ENCODE data around the gene TTC29. TPM values are rescaled to one million over a fixed set of nuclear protein-coding genes. Genes with fewer than 3 reads are reported as not detected.

TTC29 gene
- total RNA-seq, 2 experiments from 2014 or later, result not detected

DNA sequence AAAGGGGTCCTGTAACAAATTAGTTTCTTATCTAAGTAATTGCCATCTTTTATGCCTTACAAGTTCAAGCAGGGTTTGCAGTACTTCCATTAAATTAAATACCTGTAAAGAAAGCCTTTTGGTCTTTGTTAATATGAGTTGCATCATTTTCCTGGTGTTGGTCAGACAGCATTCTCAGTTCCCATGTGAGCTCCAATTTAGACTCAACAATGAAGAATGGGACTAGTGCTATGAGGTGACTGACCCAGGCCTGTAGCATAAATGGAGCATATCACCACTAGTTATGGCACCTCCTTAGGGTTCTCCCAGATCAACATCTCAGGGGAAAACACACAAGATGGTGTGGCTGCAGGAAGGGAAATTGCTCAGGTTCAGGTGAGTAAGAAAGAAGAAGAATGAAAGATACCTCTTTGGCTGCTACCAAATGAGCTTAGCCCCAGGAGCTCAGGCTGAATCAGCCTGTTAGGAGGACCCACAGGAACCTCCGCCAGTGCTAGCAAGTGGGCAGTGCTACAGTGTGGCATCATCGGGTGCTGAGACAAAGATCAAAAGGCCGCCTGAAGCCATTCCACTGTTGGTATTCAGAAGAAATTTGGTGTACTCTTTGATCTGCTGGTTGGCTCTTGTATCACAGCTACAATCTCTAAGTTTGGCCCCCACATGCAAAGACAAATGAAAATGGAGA is 1.8 kb downstream of the TTC29 start:
- H3K27ac Mint-ChIP-seq, result no peak overlapping the region

DNA sequence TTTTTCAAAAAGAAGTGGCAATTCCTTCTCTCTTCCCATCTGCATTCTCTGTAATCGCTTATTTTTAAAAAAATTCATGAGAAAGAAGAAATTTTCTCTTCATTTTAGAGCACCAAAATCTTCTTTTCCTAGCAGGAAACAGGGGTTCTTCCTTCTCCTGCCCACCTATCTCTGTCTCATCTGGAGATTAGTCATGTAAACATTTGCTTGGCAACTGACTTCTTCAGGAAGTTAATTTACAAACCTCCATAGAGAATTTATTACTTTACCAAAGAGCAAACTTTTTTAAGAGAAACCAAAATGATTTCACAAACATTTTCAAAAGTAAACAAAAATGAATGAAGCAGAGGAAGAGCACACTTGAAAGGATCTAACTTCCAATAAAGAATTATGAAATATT is 13.5 kb downstream of the TTC29 start:
- DNase-seq, result no peak
- no peak overlapping the region for H3K27ac Mint-ChIP-seq
- POLR2A ChIA-PET, result no interaction called here
- peaks cover 12% of the 10 kb centered on the region for H3K27me3 Mint-ChIP-seq
- CTCF ChIA-PET, result no interaction called here
- H3K36me3 Mint-ChIP-seq (ENCODE audit: low read depth), result no peaks in the 10 kb centered on the region
- no peaks in the 10 kb centered on the region for H3K4me1 Mint-ChIP-seq
- H3K9me3 Mint-ChIP-seq, result no peaks in the 10 kb centered on the region
- H3K4me3 Mint-ChIP-seq, result no peak overlapping the region

More for the DNA sequence above, 1.8 kb downstream of the TTC29 start:
- POLR2A ChIA-PET, result no interaction called here
- DNase-seq, result no peak
- H3K4me3 Mint-ChIP-seq, result no peak overlapping the region
- no peaks in the 10 kb centered on the region for H3K9me3 Mint-ChIP-seq
- CTCF ChIA-PET, result no interaction called here
- no peaks in the 10 kb centered on the region for H3K36me3 Mint-ChIP-seq (ENCODE audit: low read depth)
- H3K27me3 Mint-ChIP-seq, result peaks cover 34% of the 10 kb centered on the region
- peaks cover 16% of the 10 kb centered on the region for H3K4me1 Mint-ChIP-seq

DNA sequence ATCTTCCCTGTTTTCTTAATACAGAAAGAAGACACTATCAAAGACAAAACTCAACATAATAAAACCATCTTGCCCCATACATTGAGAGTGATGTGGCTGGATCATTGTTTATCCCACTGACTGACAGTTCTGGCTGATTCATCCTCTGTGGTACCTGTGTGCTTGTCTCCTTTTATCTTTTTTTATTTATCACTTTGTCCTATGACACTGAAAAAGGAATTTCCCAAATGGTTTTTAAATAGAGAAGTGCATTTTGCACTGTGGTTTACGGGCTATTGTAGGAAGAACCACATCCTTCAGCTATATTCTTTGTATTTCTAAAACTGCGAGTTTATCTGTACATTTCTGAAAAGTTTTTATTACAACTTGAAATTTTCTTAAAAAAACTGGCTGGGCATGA is 15.0 kb downstream of the TTC29 start:
- Mint-ChIP-seq H3K4me3 (no peak overlapping the region), H3K36me3 (ENCODE audit: low read depth) (no peaks in the 10 kb centered on the region), H3K9me3 (no peaks in the 10 kb centered on the region), H3K27ac (no peak overlapping the region), H3K4me1 (no peaks in the 10 kb centered on the region), H3K27me3 (peaks cover 12% of the 10 kb centered on the region)
- no peak for DNase-seq
- ChIA-PET CTCF (no interaction called here), POLR2A (no interaction called here)

DNA sequence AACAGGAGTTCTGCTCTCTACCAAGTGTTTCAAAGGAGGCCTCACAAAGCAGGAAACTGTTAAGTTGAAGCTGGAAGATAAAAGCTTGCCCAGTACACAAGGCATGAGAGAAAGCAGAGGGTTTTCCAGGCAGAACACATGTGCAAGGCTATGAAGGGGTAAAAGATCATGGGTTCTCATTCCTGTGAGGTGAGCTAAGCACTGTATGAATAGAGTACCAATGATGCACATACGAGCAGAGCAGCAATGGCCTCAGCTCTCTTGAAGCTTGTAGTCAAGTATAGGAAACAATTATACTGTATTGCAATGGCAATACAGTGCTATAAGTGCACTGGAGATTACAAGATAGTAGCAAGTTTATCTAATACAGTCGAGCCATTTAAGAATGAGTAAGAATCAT is 18.0 kb downstream of the TTC29 start:
- POLR2A ChIA-PET, result no interaction called here
- DNase-seq, result no peak
- CTCF ChIA-PET, result no interaction called here
- H3K27me3 Mint-ChIP-seq, result peaks cover 13% of the 10 kb centered on the region
- H3K9me3 Mint-ChIP-seq, result no peaks in the 10 kb centered on the region
- no peaks in the 10 kb centered on the region for H3K4me1 Mint-ChIP-seq
- no peaks in the 10 kb centered on the region for H3K36me3 Mint-ChIP-seq (ENCODE audit: low read depth)
- H3K4me3 Mint-ChIP-seq, result no peak overlapping the region
- no peak overlapping the region for H3K27ac Mint-ChIP-seq

DNA sequence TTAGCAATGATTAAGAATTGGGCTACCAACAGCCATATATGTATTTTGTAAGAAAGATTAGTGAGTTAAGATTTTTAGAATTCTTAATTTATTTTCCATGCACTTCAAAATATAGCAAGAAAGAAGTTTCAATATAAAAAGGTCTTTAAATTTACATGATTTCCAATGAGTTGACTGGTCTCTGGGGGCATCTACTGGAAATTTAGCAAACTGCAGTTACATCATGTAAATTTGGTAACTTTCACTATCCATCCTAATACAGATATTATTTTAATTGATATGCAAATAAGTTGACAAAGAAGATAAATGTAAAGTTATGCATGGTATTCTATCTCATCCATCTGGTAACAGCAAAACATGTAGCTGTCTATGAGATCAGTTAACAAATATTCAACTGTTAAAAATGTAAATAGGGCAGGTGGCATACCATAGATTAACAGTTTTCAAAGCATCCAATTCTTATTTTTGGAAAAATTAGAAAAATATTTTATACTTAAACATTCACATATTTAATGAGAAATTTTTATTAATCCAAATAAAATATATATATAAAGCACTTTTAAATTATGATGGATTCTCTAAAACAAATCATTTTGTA is 29.1 kb downstream of the TTC29 start:
- DNase-seq, result no peak
- CTCF ChIA-PET, result no interaction called here
- H3K27me3 Mint-ChIP-seq, result peaks cover 6% of the 10 kb centered on the region
- POLR2A ChIA-PET, result no interaction called here
- no peak overlapping the region for H3K27ac Mint-ChIP-seq
- no peak overlapping the region for H3K4me3 Mint-ChIP-seq
- H3K4me1 Mint-ChIP-seq, result no peaks in the 10 kb centered on the region
- no peaks in the 10 kb centered on the region for H3K36me3 Mint-ChIP-seq (ENCODE audit: low read depth)
- no peaks in the 10 kb centered on the region for H3K9me3 Mint-ChIP-seq

DNA sequence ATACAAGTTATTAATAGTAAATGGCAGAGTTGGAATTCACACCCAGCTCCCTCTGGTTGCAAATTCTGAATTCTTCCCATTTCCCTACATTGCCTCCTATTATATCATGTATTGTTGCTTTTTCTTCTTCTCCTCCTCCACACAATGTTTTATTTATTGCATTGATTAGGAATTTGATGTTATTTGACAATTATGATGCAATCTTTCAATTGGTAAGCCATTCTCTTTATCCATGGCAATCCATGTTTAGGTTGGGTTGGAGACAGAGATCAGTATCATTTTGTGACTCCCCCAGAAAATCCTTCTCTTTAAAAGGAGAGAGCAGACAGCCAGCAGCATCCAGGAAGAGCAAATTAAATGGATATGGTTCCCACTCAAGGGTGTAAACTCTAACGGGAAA is 30.5 kb downstream of the TTC29 start:
- POLR2A ChIA-PET, result no interaction called here
- Mint-ChIP-seq H3K27ac (no peak overlapping the region), H3K27me3 (peaks cover 9% of the 10 kb centered on the region), H3K4me1 (no peaks in the 10 kb centered on the region), H3K4me3 (no peak overlapping the region), H3K9me3 (no peaks in the 10 kb centered on the region), H3K36me3 (ENCODE audit: low read depth) (no peaks in the 10 kb centered on the region)
- CTCF ChIA-PET, result interaction anchor here (1.5 kb wide), 1 partner anchor 572 kb away, joined by 7 read pairs; no protein-coding TSS in a partner anchor
- DNase-seq, result no peak

DNA sequence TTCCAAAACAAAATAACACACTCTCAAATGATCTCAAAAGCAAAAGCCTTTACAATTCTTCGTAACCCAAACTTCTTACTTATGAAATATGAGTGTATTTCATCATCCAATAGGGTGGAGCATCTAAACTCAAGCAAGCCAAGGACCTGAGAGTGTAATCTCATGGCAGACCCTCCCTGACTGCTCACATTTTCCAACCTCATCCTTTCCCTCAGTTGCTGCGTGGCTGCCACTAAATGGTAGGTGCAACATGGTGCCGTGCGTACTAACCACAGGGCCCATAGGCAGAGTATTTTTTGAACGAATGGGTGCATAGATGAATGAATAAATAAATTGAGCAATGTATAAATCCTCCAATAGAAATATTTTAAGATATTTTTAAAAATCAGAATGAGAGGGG is 45.4 kb downstream of the TTC29 start:
- no peak overlapping the region for H3K27ac Mint-ChIP-seq
- no peaks in the 10 kb centered on the region for H3K9me3 Mint-ChIP-seq
- ChIA-PET POLR2A (no interaction called here), CTCF (no interaction called here)
- H3K4me1 Mint-ChIP-seq, result no peaks in the 10 kb centered on the region
- H3K27me3 Mint-ChIP-seq, result peaks cover 4% of the 10 kb centered on the region
- no peak for DNase-seq
- no peaks in the 10 kb centered on the region for H3K36me3 Mint-ChIP-seq (ENCODE audit: low read depth)
- H3K4me3 Mint-ChIP-seq, result no peak overlapping the region

DNA sequence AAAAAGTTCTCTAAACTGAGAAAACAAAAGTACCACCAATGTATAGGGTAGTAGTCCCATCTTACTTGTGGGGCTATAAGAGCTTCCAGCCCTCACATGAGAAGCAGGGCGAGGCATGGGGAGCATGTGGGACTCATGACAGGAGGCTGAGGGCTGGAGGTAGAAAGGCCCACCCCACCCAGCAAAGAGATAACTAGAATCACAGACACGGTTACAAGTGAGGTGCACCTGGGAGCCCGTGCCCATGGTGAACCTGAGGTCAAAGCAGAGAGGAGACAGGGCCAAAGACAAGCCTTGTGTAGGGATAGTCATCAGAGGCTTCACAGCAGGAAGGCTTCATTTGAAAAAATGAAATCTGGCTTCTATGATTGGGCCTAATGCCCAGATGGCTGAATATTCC is 55.4 kb downstream of the TTC29 start:
- Mint-ChIP-seq H3K36me3 (ENCODE audit: low read depth) (no peaks in the 10 kb centered on the region), H3K27ac (no peak overlapping the region), H3K27me3 (peaks cover 7% of the 10 kb centered on the region), H3K9me3 (peaks cover 2% of the 10 kb centered on the region), H3K4me3 (no peak overlapping the region), H3K4me1 (no peaks in the 10 kb centered on the region)
- CTCF ChIA-PET, result no interaction called here
- POLR2A ChIA-PET, result no interaction called here
- DNase-seq, result no peak

DNA sequence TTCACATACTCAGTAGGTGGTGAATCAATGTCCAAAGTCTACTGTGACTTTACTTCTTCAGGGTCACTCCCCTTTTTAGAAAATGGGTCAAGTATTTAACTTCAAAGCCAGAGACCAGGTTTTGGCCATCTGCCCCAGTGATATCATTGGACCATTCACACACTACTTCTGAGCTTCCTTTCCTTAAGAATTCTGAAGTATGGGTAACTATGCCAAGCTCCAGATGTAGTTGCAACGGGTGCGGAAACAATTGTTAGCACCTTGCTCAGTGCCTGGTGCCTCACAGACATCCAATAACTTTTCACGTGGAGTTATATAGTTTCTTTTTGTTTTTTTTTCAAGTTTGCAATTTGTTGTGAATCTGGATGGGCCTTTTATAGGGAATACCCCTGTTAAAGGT is 62.6 kb downstream of the TTC29 start:
- no peak for DNase-seq
- no peaks in the 10 kb centered on the region for H3K36me3 Mint-ChIP-seq (ENCODE audit: low read depth)
- CTCF ChIA-PET, result no interaction called here
- H3K4me3 Mint-ChIP-seq, result no peak overlapping the region
- peaks cover 7% of the 10 kb centered on the region for H3K27me3 Mint-ChIP-seq
- POLR2A ChIA-PET, result no interaction called here
- no peaks in the 10 kb centered on the region for H3K9me3 Mint-ChIP-seq
- no peak overlapping the region for H3K27ac Mint-ChIP-seq
- no peaks in the 10 kb centered on the region for H3K4me1 Mint-ChIP-seq

DNA sequence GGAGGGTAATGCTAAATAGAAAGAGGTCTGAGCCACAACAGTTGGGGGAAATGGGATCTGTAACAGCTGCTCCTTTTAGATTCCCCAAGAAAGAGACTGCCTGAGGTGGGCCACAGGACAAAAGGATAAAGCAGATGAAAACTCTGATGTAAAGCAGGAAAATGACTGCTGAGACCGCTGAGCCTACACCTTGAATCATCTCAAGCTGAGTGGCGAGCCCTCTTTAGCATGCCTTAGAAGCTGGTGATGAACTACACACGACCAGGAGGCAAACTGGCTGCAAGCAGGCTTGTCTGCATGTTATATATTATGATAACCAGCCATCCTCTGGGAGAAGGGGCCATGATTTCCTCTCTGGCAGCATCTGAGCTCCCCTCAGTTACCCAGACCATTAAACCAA is 88.4 kb downstream of the TTC29 start:
- no peak overlapping the region for H3K27ac Mint-ChIP-seq
- H3K4me1 Mint-ChIP-seq, result no peaks in the 10 kb centered on the region
- no peak overlapping the region for H3K4me3 Mint-ChIP-seq
- DNase-seq, result no peak
- no peaks in the 10 kb centered on the region for H3K27me3 Mint-ChIP-seq
- ChIA-PET CTCF (no interaction called here), POLR2A (no interaction called here)
- no peaks in the 10 kb centered on the region for H3K9me3 Mint-ChIP-seq
- H3K36me3 Mint-ChIP-seq (ENCODE audit: low read depth), result no peaks in the 10 kb centered on the region

DNA sequence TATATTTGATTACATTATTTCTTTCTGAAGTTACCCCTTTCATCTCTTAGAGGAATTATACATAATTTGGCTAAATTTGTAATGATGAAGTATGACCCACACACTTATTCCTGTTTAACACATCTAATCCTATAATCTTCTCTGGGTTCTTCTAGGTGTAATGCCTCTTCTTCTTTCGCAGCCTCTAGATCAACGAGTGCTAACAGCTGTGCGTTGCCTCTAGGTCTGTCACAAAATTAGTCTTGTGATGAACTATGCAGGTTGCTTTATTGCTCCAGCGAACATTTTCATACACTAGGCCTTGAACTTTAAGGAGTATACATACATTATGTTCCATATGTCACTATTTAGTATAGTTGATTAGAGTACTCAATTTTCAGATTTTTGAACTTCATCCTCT is 89.9 kb downstream of the TTC29 start:
- CTCF ChIA-PET, result no interaction called here

DNA sequence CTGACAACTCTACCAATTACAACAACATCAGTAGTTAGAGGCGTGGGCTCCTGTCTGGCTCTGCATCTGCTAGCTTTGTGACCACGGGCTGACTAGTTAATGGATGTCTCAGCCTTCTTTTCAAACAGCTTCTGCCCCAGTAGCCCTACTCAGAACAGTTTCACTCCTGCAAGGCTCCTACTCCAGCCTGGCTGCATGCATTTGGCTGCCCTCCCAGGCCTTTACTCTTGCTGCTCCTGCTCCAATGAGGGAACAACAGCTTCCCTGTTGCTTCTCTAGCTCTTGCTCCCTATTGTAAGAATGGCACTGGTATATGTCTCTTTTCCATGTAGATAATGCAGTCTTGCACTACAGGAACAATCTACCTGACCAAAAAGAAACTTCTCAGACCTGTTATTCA is 93.3 kb downstream of the TTC29 start:
- H3K9me3 Mint-ChIP-seq, result no peaks in the 10 kb centered on the region
- DNase-seq, result no peak
- no peaks in the 10 kb centered on the region for H3K36me3 Mint-ChIP-seq (ENCODE audit: low read depth)
- POLR2A ChIA-PET, result no interaction called here
- H3K27ac Mint-ChIP-seq, result no peak overlapping the region
- H3K4me1 Mint-ChIP-seq, result no peaks in the 10 kb centered on the region
- CTCF ChIA-PET, result no interaction called here
- no peak overlapping the region for H3K4me3 Mint-ChIP-seq
- H3K27me3 Mint-ChIP-seq, result no peaks in the 10 kb centered on the region

More for the DNA sequence above, 89.9 kb downstream of the TTC29 start:
- H3K4me3 Mint-ChIP-seq, result no peak overlapping the region
- no peak overlapping the region for H3K27ac Mint-ChIP-seq
- H3K4me1 Mint-ChIP-seq, result no peaks in the 10 kb centered on the region
- no peaks in the 10 kb centered on the region for H3K9me3 Mint-ChIP-seq
- H3K27me3 Mint-ChIP-seq, result no peaks in the 10 kb centered on the region
- POLR2A ChIA-PET, result interaction anchor here (0.6 kb wide), 1 partner anchor 95 kb away, joined by 4 read pairs; no protein-coding TSS in a partner anchor
- DNase-seq, result no peak
- no peaks in the 10 kb centered on the region for H3K36me3 Mint-ChIP-seq (ENCODE audit: low read depth)

DNA sequence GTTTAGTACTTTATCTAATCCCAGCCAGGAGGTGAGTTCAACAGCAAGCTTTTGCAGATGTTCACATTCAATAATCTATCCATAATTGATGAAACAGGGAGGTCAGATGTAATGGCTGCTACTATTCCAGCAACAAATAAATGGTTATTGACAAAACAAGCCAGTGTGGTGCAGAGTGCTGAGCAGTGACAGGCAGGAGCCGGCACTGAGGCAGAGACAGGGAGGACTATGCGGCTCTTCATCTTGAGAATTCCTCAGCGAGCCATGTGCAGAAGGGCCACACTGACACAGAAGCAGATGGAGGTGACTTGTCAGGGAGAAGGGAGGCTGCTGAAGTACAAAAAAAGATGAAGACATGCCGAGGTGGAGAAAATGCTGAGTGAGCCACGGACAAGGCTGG is 98.3 kb downstream of the TTC29 start:
- CTCF ChIA-PET, result no interaction called here
- H3K4me3 Mint-ChIP-seq, result no peak overlapping the region
- H3K27ac Mint-ChIP-seq, result no peak overlapping the region
- no peak for DNase-seq
- no peaks in the 10 kb centered on the region for H3K27me3 Mint-ChIP-seq
- no peaks in the 10 kb centered on the region for H3K36me3 Mint-ChIP-seq (ENCODE audit: low read depth)
- POLR2A ChIA-PET, result no interaction called here
- no peaks in the 10 kb centered on the region for H3K9me3 Mint-ChIP-seq
- no peaks in the 10 kb centered on the region for H3K4me1 Mint-ChIP-seq

DNA sequence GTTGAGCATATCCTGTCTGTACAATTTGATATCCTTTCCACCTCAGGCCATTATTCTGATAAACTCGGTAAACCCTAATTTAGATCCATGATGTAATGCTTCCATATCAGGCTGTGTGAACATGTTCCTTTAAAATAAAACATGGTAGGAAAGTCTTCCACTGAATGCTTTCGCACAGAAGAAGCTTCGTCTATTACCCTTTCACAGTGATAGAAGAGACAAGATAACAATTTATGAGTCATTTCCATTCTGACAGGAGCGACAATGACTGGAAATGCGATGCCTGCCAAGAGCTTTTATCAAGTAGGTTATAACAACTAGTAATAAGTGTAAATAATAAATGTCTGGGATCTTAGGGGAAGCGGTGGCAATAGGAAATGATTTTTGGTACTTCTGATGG is 98.8 kb downstream of the TTC29 start:
- H3K27me3 Mint-ChIP-seq, result no peaks in the 10 kb centered on the region
- H3K4me3 Mint-ChIP-seq, result no peak overlapping the region
- CTCF ChIA-PET, result no interaction called here
- POLR2A ChIA-PET, result no interaction called here
- H3K4me1 Mint-ChIP-seq, result no peaks in the 10 kb centered on the region
- no peak for DNase-seq
- H3K36me3 Mint-ChIP-seq (ENCODE audit: low read depth), result no peaks in the 10 kb centered on the region
- H3K27ac Mint-ChIP-seq, result no peak overlapping the region
- no peaks in the 10 kb centered on the region for H3K9me3 Mint-ChIP-seq
